WTC11 (cell line): ENCODE measurements around the gene AGO3. TPM values are rescaled to one million over a fixed set of nuclear protein-coding genes. Genes with fewer than 3 reads are reported as not detected.

ENCODE experiments used
- ATAC-seq: fragments of 200-7000 bp; cut with Tn5 transposase; 2 replicates; pipeline ENCODE4 v1.10.0; 2021; ENCODE audit warnings: mild to moderate bottlenecking, moderate library complexity
- CTCF ChIA-PET: fragments of 300-600 bp; sonication (Branson Sonifier 250); formaldehyde crosslinking; loops from one replicate; lab custom pipeline; 2021; ENCODE audit warnings: antibody characterized with exemption; lab: Charles Lee
- POLR2A ChIA-PET: fragments of 350-600 bp; sonication (Branson Sonifier 250); formaldehyde crosslinking; loops from one replicate; lab custom pipeline; 2021; ENCODE audit warnings: antibody characterized with exemption; lab: Charles Lee
- DNase-seq: peaks from one replicate; pipeline ENCODE4 v3.0.0; 2021; ENCODE audit warnings: low spot score
- H3K27ac Mint-ChIP-seq: 2 replicates; pipeline ENCODE4 v1.8.0; 2021; ENCODE audit warnings: mixed read lengths
- H3K27me3 Mint-ChIP-seq: 2 replicates; pipeline ENCODE4 v1.8.0; 2021; ENCODE audit warnings: low read depth, mild to moderate bottlenecking, moderate library complexity, mixed read lengths
- H3K36me3 Mint-ChIP-seq: 2 replicates; pipeline ENCODE4 v1.8.0; 2021; ENCODE audit warnings: mixed read lengths
- H3K4me1 Mint-ChIP-seq: 2 replicates; pipeline ENCODE4 v1.8.0; 2022; ENCODE audit warnings: mixed read lengths
- H3K4me3 Mint-ChIP-seq: 2 replicates; pipeline ENCODE4 v1.8.0; 2021; ENCODE audit warnings: mild to moderate bottlenecking, moderate library complexity, mixed read lengths
- H3K9me3 Mint-ChIP-seq: 2 replicates; pipeline ENCODE4 v1.8.0; 2021; ENCODE audit warnings: mixed read lengths
- ATF2 ChIP-seq: sonication (generic); formaldehyde crosslinking; IDR thresholded peaks from 2 replicates; pipeline ENCODE4 v1.8.1; 2022; ENCODE audit warnings: low read depth, missing genetic modification reagents, borderline replicate concordance
- ATF3 ChIP-seq: sonication (generic); formaldehyde crosslinking; conservative IDR thresholded peaks from 2 replicates; pipeline ENCODE4 v1.8.1; 2022; ENCODE audit warnings: mild to moderate bottlenecking, missing genetic modification reagents
- ATF6 ChIP-seq: sonication (generic); formaldehyde crosslinking; IDR thresholded peaks from 2 replicates; pipeline ENCODE4 v1.8.1; 2023; ENCODE audit warnings: mild to moderate bottlenecking, missing genetic modification reagents
- FOXJ3 ChIP-seq: sonication (generic); formaldehyde crosslinking; IDR thresholded peaks from 2 replicates; pipeline ENCODE4 v1.9.0; 2021; ENCODE audit warnings: missing genetic modification reagents, mild to moderate bottlenecking, borderline replicate concordance
- FOXP4 ChIP-seq: sonication (generic); formaldehyde crosslinking; IDR thresholded peaks from 2 replicates; pipeline ENCODE4 v1.8.0; 2022; ENCODE audit warnings: mild to moderate bottlenecking, missing genetic modification reagents
- HMGA2 ChIP-seq: fragments of 250-450 bp; sonication (Bioruptor Pico); IDR thresholded peaks from 2 replicates; pipeline ENCODE4 v1.4.0; 2021; ENCODE audit warnings: mild to moderate bottlenecking, moderate library complexity
- HMGXB4 ChIP-seq: sonication (generic); formaldehyde crosslinking; IDR thresholded peaks from 2 replicates; pipeline ENCODE4 v1.8.1; 2023; ENCODE audit warnings: mild to moderate bottlenecking, moderate library complexity, missing genetic modification reagents
- IRF2 ChIP-seq: sonication (generic); formaldehyde crosslinking; IDR thresholded peaks from 2 replicates; pipeline ENCODE4 v1.8.0; 2022; ENCODE audit warnings: low read depth, missing genetic modification reagents, borderline replicate concordance
- JAZF1 ChIP-seq: fragments of 250-450 bp; sonication (Bioruptor Pico); IDR thresholded peaks from 2 replicates; pipeline ENCODE4 v1.9.0; 2021; ENCODE audit warnings: moderate library complexity, mild to moderate bottlenecking, inconsistent platforms
- KAT7 ChIP-seq: sonication (generic); formaldehyde crosslinking; IDR thresholded peaks from 2 replicates; pipeline ENCODE4 v1.8.1; 2023; ENCODE audit warnings: missing genetic modification reagents, mild to moderate bottlenecking, borderline replicate concordance
- MAX ChIP-seq: sonication (generic); formaldehyde crosslinking; IDR thresholded peaks from 2 replicates; pipeline ENCODE4 v1.8.0; 2022; ENCODE audit warnings: mild to moderate bottlenecking, missing genetic modification reagents
- NFE2L1 ChIP-seq: sonication (generic); formaldehyde crosslinking; IDR thresholded peaks from 2 replicates; pipeline ENCODE4 v1.8.1; 2023; ENCODE audit warnings: missing genetic modification reagents
- NR1H2 ChIP-seq: sonication (generic); formaldehyde crosslinking; IDR thresholded peaks from 2 replicates; pipeline ENCODE4 v1.9.0; 2021; ENCODE audit warnings: mild to moderate bottlenecking, moderate library complexity, missing genetic modification reagents
- PRRX2 ChIP-seq: fragments of 250-450 bp; sonication (Bioruptor Pico); IDR thresholded peaks from 2 replicates; pipeline ENCODE4 v1.8.0; 2021; ENCODE audit warnings: mild to moderate bottlenecking
- SMAD4 ChIP-seq: sonication (generic); formaldehyde crosslinking; IDR thresholded peaks from 2 replicates; pipeline ENCODE4 v1.8.0; 2022; ENCODE audit warnings: mild to moderate bottlenecking, missing genetic modification reagents
- USF1 ChIP-seq: sonication (generic); formaldehyde crosslinking; IDR thresholded peaks from 2 replicates; pipeline ENCODE4 v1.8.0; 2022; ENCODE audit warnings: mild to moderate bottlenecking, missing genetic modification reagents
- ZBTB21 ChIP-seq: sonication (generic); formaldehyde crosslinking; IDR thresholded peaks from 2 replicates; pipeline ENCODE4 v1.8.1; 2023; ENCODE audit warnings: mild to moderate bottlenecking, missing genetic modification reagents, borderline replicate concordance
- ZNF219 ChIP-seq: sonication (generic); formaldehyde crosslinking; IDR thresholded peaks from 2 replicates; pipeline ENCODE4 v1.8.0; 2023; ENCODE audit warnings: missing genetic modification reagents, mild to moderate bottlenecking, borderline replicate concordance
- ZNF281 ChIP-seq: sonication (generic); formaldehyde crosslinking; IDR thresholded peaks from 2 replicates; pipeline ENCODE4 v1.8.0; 2023; ENCODE audit warnings: mild to moderate bottlenecking, missing genetic modification reagents
- ZNF416 ChIP-seq: fragments of 250-450 bp; sonication (Bioruptor Pico); IDR thresholded peaks from 2 replicates; pipeline ENCODE4 v1.9.0; 2021; ENCODE audit warnings: mild to moderate bottlenecking, inconsistent platforms
- ZNF532 ChIP-seq: fragments of 250-450 bp; sonication (Bioruptor Pico); IDR thresholded peaks from 2 replicates; pipeline ENCODE4 v1.9.0; 2021; ENCODE audit warnings: mild to moderate bottlenecking, borderline replicate concordance
- total RNA-seq: library from RNA; stranded (reverse); gene quantifications from 3 replicates; pipeline ENCODE4 v1.2.3, GENCODE V29; 2021

The AGO3 gene
- total RNA-seq, 1 experiment from 2014 or later: 26.8 TPM

- no peak for TF ChIP-seq ATF2 (CRISPR knock-in tag)
- no peak for TF ChIP-seq ATF6 (CRISPR knock-in tag)
- no peak for TF ChIP-seq MAX
- TF ChIP-seq ZBTB21 (CRISPR knock-in tag): no peak
- TF ChIP-seq ZNF281 (CRISPR knock-in tag): no peak
- no peak for TF ChIP-seq ZNF219 (CRISPR knock-in tag)
- TF ChIP-seq USF1 (CRISPR knock-in tag): no peak
- TF ChIP-seq FOXP4 (CRISPR knock-in tag): no peak
Observed at GRCh38 chr1:35958558-35958957, 27.7 kb downstream of the AGO3 start (continued).

GRCh38 chr1:35959304-35959703, 28.4 kb downstream of the AGO3 start:
- H3K27ac Mint-ChIP-seq: no peak overlapping the region
- no peaks in the 10 kb centered on the region for H3K4me1 Mint-ChIP-seq
- H3K4me3 Mint-ChIP-seq: no peak overlapping the region
- peaks cover 2% of the 10 kb centered on the region; the same call in 1 of the 2 replicates for H3K36me3 Mint-ChIP-seq
- POLR2A ChIA-PET: no interaction called here
- peaks cover 2% of the 10 kb centered on the region for H3K9me3 Mint-ChIP-seq
- ATAC-seq (no peak), DNase-seq (no peak)
- TF ChIP-seq JAZF1 (CRISPR knock-in tag) (no peak), ZNF416 (CRISPR knock-in tag) (no peak), KAT7 (CRISPR knock-in tag) (no peak), HMGXB4 (no peak), IRF2 (no peak), PRRX2 (no peak), ZNF219 (CRISPR knock-in tag) (no peak), SMAD4 (CRISPR knock-in tag) (no peak), ATF3 (no peak), FOXJ3 (CRISPR knock-in tag) (no peak), NFE2L1 (no peak), ZNF532 (no peak), NR1H2 (CRISPR knock-in tag) (no peak), HMGA2 (CRISPR knock-in tag) (no peak)
- H3K27me3 Mint-ChIP-seq: no peaks in the 10 kb centered on the region
- CTCF ChIA-PET: interaction anchor here (0.5 kb wide), 1 partner anchor 257 kb away, joined by 5 read pairs; no protein-coding TSS in a partner anchor
